Measurements from ENCODE around the gene CNOT3.
"Not testable (repeated sequence)": the region's sequence is repeated elsewhere in the genome, so short reads cannot be mapped to it uniquely, and the experiment has no call there.

CNOT3 gene

DNA sequence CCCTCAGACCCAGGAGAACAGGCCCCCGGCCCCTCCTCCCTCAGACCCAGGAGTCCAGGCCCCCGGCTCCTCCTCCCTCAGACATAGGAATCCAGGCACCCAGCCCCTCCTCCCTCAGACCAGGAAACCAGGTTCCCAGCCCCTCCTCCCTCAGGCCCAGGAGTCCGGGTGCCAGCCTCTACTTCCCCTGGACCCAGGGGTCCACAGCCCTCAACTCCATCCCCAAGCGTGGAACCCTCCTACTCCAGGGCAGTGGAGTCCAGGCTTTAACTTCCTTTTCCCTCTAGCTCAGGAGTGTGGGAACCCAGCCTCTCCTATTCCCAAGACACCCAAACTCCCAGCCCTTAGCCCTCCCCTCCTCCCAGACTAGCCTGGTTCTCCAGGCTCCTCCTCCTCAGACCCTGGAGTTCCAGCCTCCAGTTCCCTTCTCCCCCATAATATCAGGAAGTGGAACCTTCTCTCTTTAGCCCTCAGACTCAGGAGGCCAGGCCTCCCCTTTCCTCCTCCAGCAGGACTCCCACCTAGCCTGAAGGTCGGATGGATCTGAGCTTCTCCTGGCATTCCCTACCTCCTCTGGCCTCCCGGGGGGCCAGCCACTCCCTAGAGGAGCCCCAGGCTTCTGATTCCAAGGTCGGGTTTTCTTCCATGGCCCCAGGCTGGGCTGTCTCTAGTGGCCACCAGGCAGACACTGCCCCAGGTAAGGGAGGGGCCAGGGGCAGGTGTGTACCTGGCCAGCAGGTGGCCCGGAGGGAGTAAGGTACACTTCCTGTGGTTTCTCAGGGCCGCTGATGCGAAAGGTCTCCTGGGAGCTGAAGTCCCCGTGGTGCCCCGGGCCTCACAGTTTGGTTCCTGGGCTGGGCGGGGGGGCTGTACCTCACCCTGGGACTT lies 35.2 kb downstream of the CNOT3 start, which contains the start of gene TMC4:
Gene TMC4, minus strand, starts transcription at position 690 of the 888 bp plus-strand sequence. Its CDS starts 43 bp downstream, at position 647.
- peak; percentile 89 for DNase-seq

- DNase-seq = no peak
These were observed 35.8 kb downstream of the CNOT3 start for GRCh38 chr19:54173359-54173699.

DNA sequence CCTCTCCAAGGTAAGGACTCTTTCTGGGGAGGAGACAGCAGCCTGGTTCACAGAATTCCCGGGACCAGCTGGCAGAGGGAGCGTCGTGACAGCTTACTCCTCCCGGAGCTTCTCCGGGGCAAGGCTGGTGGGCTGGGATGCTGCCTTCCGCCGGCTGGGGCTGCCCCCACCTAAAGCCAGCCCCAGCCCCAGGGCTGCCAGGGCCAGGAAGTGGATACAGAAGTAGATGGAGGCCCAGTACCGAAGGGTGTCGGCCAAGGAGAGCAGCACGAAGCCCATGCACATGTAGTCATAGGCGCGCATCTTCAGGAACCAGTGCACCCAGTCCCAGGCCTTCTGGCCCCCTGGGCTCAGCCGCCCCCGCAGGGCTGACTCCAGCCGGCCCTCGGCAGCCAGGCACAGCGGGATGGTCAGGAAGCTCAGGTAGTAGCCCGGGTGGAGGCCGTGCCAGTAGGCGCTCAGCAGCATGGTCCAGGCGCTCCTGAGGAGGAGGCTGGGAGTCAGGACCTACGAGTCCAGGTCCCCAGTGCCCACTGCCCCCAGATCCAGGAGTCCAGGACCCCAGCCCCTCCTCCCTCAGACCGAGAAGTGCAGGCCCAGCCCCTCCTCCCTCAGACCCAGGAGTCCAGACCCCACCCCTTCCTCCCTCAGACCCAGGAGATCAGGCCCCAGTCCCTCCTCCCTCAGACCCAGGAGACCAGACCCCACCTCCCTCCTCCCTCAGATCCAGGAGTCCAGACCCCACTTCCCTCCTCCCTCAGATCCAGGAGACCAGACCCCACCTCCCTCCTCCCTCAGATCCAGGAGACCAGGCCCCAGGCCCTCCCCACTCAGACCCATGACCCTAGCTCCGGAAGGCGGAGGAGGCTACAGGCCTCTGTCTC lies 36.6 kb downstream of the CNOT3 start:
- DNase-seq = no peak

DNA sequence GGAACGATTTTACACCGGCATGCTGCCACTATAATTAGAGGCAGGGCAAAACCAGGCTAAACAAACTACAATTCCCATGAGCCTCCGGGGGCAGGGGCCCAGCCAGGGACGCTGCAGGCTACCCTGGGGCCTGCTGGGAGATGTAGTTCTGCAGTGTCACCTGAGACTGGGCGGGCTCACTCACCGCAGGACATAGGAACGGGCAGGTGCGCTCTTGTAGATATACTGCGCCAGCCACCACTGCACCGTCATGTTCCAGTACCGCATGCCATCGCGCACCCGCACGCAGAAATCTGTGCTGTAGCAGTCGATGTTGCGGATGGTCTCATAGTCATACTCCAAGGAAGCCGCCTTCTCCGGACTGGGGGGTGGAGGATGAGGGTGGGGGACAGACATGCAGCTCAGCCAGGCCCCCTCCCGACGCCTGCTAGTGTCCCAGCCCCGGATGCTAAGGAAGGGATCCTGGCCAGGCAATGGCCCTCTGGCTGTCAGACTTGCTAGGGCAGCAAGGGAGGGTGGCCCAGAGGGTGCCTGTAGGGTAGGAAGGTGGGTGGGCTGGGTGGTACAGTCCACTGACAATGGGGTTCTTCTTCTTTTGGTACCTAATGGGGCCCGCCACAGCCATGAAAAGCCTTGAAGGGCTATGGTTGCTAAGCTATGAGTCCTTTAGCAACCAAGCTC lies 41.2 kb downstream of the CNOT3 start:
- peak; percentile 54 for DNase-seq

- no peak for DNase-seq
These were observed 41.8 kb downstream of the CNOT3 start for GRCh38 chr19:54179262-54179852.

- peak; percentile 90 for DNase-seq
These were observed 42.4 kb downstream of the CNOT3 start for GRCh38 chr19:54179921-54180461.

GRCh38 chr19:54180691-54181091 lies 43.1 kb downstream of the CNOT3 start:
- DNase-seq = no peak

DNA sequence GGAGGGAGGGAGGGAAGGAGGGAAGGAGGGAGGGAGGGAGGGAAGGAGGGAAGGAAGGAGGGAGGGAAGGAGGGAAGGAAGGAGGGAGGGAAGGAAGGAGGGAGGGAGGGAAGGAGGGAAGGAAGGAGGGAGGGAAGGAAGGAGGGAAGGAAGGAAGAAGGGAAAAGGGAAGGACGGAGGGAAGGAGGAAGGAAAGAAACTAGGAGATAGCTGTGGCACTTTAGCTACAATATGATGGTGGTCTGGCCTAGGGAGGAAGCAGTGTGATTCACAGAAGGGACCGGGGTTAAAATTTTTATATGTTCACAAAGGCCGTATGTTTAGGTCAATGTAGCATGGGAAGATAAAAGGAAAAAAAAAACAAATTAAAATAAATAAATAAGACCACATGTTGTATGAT lies 44.3 kb downstream of the CNOT3 start:
- not testable (repeated sequence) for DNase-seq

GRCh38 chr19:54183431-54183830 lies 45.9 kb downstream of the CNOT3 start:
- DNase-seq = no peak

GRCh38 chr19:54186351-54186750 lies 48.8 kb downstream of the CNOT3 start:
- no peak for DNase-seq

DNA sequence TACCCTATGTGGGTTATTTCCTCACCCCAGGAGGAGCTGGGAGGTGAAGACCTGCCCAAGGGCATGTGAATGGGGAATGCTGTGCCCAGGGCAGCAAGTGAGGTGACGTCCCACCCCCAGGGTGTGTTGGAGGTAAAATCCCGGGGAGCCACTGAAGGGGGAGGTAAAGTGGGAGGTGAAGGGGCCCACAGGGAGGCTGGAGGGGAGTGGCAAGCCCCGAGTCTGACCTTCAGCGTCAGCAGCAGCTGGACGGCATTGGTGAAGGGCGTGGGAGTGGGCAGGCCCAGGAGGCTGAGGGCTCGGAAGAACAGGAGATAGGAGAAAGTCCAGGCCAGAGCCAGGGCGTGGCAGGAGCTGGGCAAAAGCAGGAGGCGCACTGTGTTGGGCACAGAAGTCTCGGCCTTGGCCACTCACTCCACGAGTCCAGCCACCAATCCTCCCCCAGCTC lies 49.4 kb downstream of the CNOT3 start:
- no peak for DNase-seq

GRCh38 chr19:54188215-54188871 lies 50.8 kb downstream of the CNOT3 start:
- DNase-seq = no peak

DNA sequence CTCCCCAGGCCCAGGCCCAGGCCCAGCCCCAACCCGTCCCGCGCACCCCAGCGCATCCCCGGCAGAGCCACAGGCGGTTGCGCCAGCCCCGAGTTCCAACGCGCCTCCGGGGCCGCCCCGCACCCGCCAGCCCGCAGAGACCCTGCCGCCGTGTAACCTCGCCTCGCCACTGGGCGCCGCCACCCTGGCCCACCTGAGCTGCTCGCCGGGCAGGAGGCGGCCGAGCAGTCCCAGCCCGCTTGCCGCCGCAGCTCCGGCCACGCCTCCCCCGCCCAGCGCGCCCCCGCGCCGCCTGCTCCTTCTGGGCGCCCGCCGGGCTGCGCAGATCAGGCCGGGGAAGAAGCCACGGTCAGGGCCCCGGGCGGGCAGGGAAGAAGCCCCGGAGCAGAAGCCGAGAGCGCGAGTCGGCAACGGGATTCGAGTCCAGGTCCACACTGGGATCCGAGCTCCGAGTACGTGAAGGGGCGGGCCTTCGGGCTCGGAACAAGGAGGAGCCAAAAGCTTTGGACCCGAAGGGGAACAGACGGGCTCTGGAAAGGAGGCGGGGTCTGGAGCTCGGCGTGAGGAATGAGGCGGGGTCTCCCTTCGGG lies 51.7 kb downstream of the CNOT3 start, which contains the start of gene MBOAT7:
Gene MBOAT7, minus strand, starts transcription at position 436 of the 590 bp plus-strand sequence. CDS start 1,072 bp downstream, outside the sequence.
- peak; percentile 83 for DNase-seq

DNA sequence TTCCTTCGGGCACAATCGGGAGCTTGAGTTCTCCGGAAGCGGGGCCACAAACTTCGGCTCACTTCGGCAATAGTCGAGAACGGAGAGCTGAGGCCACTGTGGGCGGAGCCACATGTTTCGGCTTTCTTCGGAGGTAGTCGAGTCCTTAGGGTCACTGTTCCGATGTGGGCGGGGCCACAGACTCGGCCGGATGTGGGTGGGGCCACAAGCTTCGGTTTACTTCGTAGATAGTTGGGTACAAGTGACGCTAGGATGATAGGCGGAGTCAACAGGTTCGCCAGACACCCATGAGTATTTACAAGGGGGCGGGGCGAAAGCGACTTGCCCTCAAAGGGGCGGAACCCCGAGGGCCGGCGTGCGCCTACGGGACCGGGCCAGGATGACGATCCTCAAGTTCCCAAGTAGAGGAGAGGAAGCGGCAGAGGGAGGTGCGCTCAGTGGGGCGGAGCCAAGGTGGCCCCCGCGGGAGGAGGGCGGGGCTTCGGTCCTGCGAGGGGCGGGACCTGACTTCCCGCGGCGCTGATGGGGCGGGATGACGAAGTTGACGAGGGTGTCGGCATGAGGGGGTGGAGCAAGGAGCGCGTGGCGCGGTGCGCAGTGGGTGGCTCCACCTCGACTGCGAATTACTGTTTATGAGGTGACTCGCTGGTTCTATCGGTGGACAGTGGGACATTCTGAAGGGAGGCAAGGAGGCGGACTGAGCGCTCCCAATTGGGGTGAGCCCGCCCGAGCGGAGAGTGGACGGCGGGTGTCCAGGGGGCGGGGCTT lies 52.4 kb downstream of the CNOT3 start:
- DNase-seq = peak; percentile 100

- peak; percentile 96 for DNase-seq
These were observed 53.0 kb downstream of the CNOT3 start for GRCh38 chr19:54190503-54191010.

DNA sequence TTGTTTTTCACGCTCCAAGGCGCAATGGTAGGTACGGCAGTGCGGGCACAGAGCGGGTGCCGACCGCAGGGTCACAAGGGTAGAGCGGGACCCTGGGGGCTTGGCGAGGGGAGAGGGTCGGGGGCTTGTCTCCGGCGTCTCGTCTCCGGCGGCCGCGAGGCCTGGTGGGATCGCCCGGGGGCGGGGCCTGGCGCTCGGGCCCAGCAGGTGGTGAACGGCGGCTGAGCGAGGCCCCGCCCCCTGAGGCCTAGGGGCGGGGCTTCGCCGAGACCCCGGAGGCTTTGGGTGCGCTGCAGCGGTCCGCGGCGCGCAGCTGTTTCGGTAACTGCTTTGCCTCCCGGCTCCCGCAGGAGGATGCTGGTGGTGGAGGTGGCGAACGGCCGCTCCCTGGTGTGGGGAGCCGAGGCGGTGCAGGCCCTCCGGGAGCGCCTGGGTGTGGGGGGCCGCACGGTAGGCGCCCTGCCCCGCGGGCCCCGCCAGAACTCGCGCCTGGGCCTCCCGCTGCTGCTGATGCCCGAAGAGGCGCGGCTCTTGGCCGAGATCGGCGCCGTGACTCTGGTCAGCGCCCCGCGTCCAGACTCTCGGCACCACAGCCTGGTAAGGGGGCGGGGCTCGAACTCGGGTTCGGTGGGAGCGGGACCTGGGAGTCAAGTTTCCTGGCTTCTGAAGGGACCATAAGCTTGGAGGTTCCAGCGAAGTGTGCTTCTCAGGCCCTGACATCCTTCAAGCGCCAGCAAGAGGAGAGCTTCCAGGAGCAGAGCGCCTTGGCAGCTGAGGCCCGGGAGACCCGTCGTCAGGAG lies 53.6 kb downstream of the CNOT3 start, which contains the start of gene TSEN34:
Gene TSEN34, plus strand, starts transcription at position 298 of the 800 bp plus-strand sequence. Its CDS starts 57 bp downstream, at position 355.
- DNase-seq = peak; percentile 69

DNA sequence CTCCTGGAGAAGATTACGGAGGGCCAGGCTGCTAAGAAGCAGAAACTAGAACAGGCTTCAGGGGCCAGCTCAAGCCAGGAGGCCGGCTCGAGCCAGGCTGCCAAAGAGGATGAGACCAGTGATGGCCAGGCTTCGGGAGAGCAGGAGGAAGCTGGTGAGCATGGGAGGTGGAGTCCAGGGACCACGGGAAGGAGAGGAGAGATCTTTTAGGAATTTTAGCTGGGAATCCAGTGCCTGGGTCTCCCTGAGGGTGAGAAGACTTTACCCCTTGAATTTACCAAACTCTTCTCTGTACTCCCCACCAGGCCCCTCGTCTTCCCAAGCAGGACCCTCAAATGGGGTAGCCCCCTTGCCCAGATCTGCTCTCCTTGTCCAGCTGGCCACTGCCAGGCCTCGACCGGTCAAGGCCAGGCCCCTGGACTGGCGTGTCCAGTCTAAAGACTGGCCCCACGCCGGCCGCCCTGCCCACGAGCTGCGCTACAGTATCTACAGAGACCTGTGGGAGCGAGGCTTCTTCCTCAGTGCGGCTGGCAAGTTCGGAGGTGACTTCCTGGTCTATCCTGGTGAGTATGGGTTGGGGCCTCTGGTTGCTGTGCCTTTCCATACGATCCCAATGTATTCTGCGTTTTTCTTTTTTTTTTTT lies 54.4 kb downstream of the CNOT3 start:
- no peak for DNase-seq

DNA sequence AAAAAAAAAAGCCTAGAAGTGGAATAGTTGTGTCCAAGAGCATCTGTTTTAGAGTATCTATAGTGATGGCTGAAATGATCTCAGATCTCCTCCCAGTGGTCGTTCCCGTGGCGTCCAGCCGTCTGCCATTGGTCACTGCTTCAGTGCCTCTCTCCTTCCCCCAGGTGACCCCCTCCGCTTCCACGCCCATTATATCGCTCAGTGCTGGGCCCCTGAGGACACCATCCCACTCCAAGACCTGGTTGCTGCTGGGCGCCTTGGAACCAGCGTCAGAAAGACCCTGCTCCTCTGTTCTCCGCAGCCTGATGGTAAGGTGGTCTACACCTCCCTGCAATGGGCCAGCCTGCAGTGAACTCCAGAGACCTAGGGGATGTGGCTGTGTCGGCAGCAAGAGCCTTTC lies 55.4 kb downstream of the CNOT3 start:
- no peak for DNase-seq

DNA sequence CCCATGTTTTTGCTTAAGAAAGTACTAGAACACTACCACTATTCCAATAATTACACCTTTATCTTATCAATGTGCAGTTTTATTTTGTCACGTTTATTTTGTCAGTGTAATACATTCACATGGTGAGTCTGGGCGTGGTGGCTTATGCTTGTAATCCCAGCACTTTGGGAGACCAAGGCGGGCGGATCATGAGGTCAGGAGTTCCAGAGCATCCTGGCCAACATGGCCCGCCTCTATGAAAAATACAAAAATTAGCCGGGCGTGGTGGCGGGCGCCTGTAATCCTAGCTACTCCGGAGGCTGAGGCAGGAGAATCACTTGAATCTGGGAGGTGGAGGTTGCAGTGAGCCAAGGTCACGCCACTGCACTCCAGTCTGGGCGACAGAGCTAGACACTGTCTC lies 56.9 kb downstream of the CNOT3 start:
- DNase-seq = not testable (repeated sequence)

All from NCI-H510A (cell line).